GM12878 (cell line): ENCODE results near the gene LRTM2. TPM values are rescaled to one million over a fixed set of nuclear protein-coding genes. Genes with fewer than 3 reads are reported as not detected.

Experiments used
- ATAC-seq: fragments of 200-7000 bp; cut with Tn5 transposase; 3 replicates; pipeline ENCODE4 v1.9.1; 2020; ENCODE audit warnings: mild to moderate bottlenecking, moderate library complexity
- BruUV-seq: library from RNA; stranded (reverse); fragments of 400-500 nt; replicated peaks from 2 replicates; lab custom pipeline; 2021; lab: Mats Ljungman, UMichigan
- CTCF ChIA-PET: fragments of 300-600 bp; sonication (Branson Sonifier 250); formaldehyde crosslinking; extraction: SDS; loops from one replicate; lab custom pipeline; 2021; ENCODE audit warnings: inconsistent platforms; lab: Yijun Ruan, JAX
- POLR2A ChIA-PET: fragments of 350-600 bp; formaldehyde crosslinking; extraction: SDS; loops from one replicate; lab custom pipeline; 2021; ENCODE audit warnings: inconsistent platforms; lab: Charles Lee
- RAD21 ChIA-PET: fragments of 300-600 bp; sonication (Branson Sonifier 250); formaldehyde crosslinking; loops from one replicate; lab custom pipeline; 2023; ENCODE audit warnings: antibody characterized with exemption; ENCODE audit not compliant: unreplicated experiment; lab: Charles Lee
- SMC1A ChIA-PET: fragments of 300-600 bp; sonication (Branson Sonifier 250); formaldehyde crosslinking; loops from one replicate; lab custom pipeline; 2023; ENCODE audit not compliant: unreplicated experiment, uncharacterized antibody; lab: Charles Lee
- DNase-seq: peaks from one replicate; pipeline ENCODE4 v3.0.0-alpha.2; 2011; ENCODE audit warnings: low read depth, low spot score
- FAIRE-seq: peaks from 3 replicates; lab custom pipeline; 2011; peaks lifted over from hg19 to GRCh38; lab: Jason Lieb, UNC
- H2AFZ ChIP-seq: 2 replicates; pipeline ENCODE4 v1.6.0; 2011; ENCODE audit warnings: low read depth, low read length, control low read depth; ENCODE audit not compliant: control insufficient read depth
- H3K27ac ChIP-seq: 2 replicates; pipeline ENCODE4 v1.5.1; 2011; ENCODE audit warnings: control low read depth; ENCODE audit not compliant: control insufficient read depth, insufficient read depth
- H3K27me3 ChIP-seq, 2 experiments: replicated peaks in 1 of 2; 2 replicates each; pipeline versions ENCODE4 v1.6.0 to v1.6.1; 2011; ENCODE audit warnings: low read length in 1 of 2; ENCODE audit not compliant: control insufficient read depth in 2 of 2, insufficient read depth in 2 of 2
- H3K36me3 ChIP-seq, 2 experiments: 2 replicates each; pipeline ENCODE4 v1.5.1; 2011; ENCODE audit warnings: low read length in 1 of 2; ENCODE audit not compliant: control insufficient read depth in 2 of 2, insufficient read depth in 2 of 2
- H3K4me1 ChIP-seq: 2 replicates; pipeline ENCODE4 v1.6.1; 2011; ENCODE audit warnings: mild to moderate bottlenecking, low read length, moderate library complexity, mixed read lengths; ENCODE audit not compliant: control insufficient read depth, insufficient read depth
- H3K4me2 ChIP-seq: 2 replicates; pipeline ENCODE4 v1.6.0; 2011; ENCODE audit warnings: control low read depth; ENCODE audit not compliant: control insufficient read depth, insufficient read depth
- H3K4me3 ChIP-seq: fragments of 200-600 bp; sonication (generic); 2 replicates; pipeline ENCODE4 v1.5.1; 2016
- H3K79me2 ChIP-seq: 2 replicates; pipeline ENCODE4 v1.6.0; 2011; ENCODE audit warnings: low read length; ENCODE audit not compliant: control insufficient read depth, insufficient read depth
- H3K9ac ChIP-seq: 2 replicates; pipeline ENCODE4 v1.8.0; 2011; ENCODE audit warnings: low read length, control low read depth, mixed read lengths; ENCODE audit not compliant: control insufficient read depth, insufficient read depth
- H3K9me3 ChIP-seq: replicated peaks from 3 replicates; pipeline ENCODE4 v1.5.1; 2011; ENCODE audit warnings: mild to moderate bottlenecking, low read length; ENCODE audit not compliant: control insufficient read depth, insufficient read depth
- H4K20me1 ChIP-seq: 2 replicates; pipeline ENCODE4 v1.6.0; 2011; ENCODE audit not compliant: control insufficient read depth, insufficient read depth
- BMI1 ChIP-seq: fragments of 450-650 bp; IDR thresholded peaks from 2 replicates; pipeline ENCODE4 v1.6.1; 2016; ENCODE audit warnings: mild to moderate bottlenecking, moderate library complexity, borderline replicate concordance
- CREM ChIP-seq: IDR thresholded peaks from 2 replicates; pipeline ENCODE4 v1.6.1; 2014; ENCODE audit warnings: antibody characterized with exemption, low read depth
- E2F4 ChIP-seq: IDR thresholded peaks from 2 replicates; pipeline ENCODE4 v1.6.1; 2012; ENCODE audit warnings: low read depth, low read length, improper control_type of control experiment
- ELK1 ChIP-seq: IDR thresholded peaks from 2 replicates; pipeline ENCODE4 v1.6.1; 2012; ENCODE audit warnings: low read depth, low read length, improper control_type of control experiment
- GATAD2B ChIP-seq: fragments of 450-650 bp; conservative IDR thresholded peaks from 2 replicates; pipeline ENCODE4 v1.6.1; 2017; ENCODE audit warnings: low read depth, mild to moderate bottlenecking, moderate library complexity
- HSF1 ChIP-seq: fragments of 150-350 bp; IDR thresholded peaks from 2 replicates; pipeline ENCODE4 v1.6.1; 2014; ENCODE audit warnings: mild to moderate bottlenecking, low read depth, low read length
- MYB ChIP-seq: fragments of 150-350 bp; IDR thresholded peaks from 2 replicates; pipeline ENCODE4 v1.6.1; 2014; ENCODE audit warnings: mild to moderate bottlenecking, low read depth, low read length, borderline replicate concordance
- PAX8 ChIP-seq: fragments of 450-650 bp; IDR thresholded peaks from 2 replicates; pipeline ENCODE4 v1.6.1; 2017; ENCODE audit warnings: mild to moderate bottlenecking, moderate library complexity
- PML ChIP-seq: IDR thresholded peaks from 2 replicates; pipeline ENCODE4 v1.6.1; 2012; ENCODE audit warnings: low read length, inconsistent platforms
- POU2F2 ChIP-seq: IDR thresholded peaks from 3 replicates; pipeline ENCODE4 v1.6.1; 2011; ENCODE audit warnings: low read depth, mild to moderate bottlenecking, low read length, borderline replicate concordance
- RAD21 ChIP-seq: IDR thresholded peaks from 2 replicates; pipeline ENCODE4 v1.6.1; 2011; ENCODE audit warnings: mild to moderate bottlenecking, low read depth, low read length, moderate library complexity; ENCODE audit not compliant: insufficient read depth
- RUNX3 ChIP-seq: IDR thresholded peaks from 2 replicates; pipeline ENCODE4 v1.6.1; 2012; ENCODE audit warnings: low read length, inconsistent platforms
- SMC3 ChIP-seq: IDR thresholded peaks from 2 replicates; pipeline ENCODE4 v1.6.1; 2011; ENCODE audit warnings: low read length, improper control_type of control experiment, borderline replicate concordance
- YY1 ChIP-seq: IDR thresholded peaks from 2 replicates; pipeline ENCODE4 v1.6.1; 2011; ENCODE audit warnings: low read depth, mild to moderate bottlenecking, low read length
- WGBS: methylation state at CpG from one replicate; pipeline ENCODE4 v1.1.6; 2016; ENCODE audit warnings: low lambda C conversion rate; ENCODE audit not compliant: insufficient replicate concordance, insufficient coverage; ENCODE audit errors: missing lambda C conversion rate; 5-methylcytosine and 5-hydroxymethylcytosine counted together
- in situ Hi-C: fragments of 300-500 bp; cut with MboI; formaldehyde crosslinking; loops from 9 replicates; pipeline ENCODE4 v1.14.3; 2018; ENCODE audit warnings: mixed read lengths
- intact Hi-C: fragments of 100-400 bp; cut with micrococcal nuclease; formaldehyde crosslinking; loops from one replicate; pipeline ENCODE4 v1.14.2; 2022; ENCODE audit not compliant: unreplicated experiment
- polyA plus RNA-seq, 11 experiments: library from polyadenylated mRNA; depleted of rRNA in 4 of 11; unstranded in 6 of 11; stranded (reverse) in 5 of 11; fragments of >200 nt; fragmentation: Nextera tagmentation in 4 of 11; fragmentation: Illumina TruSeq in 1 of 11; extraction: Ambion mirVana in 4 of 11; extraction: Trizol in 1 of 11; gene quantifications; 1 replicate in 1 of 11; 2 replicates in 10 of 11; pipeline versions ENCODE4 v1.2.1 to v1.2.3, GENCODE V29; 2011 to 2016; ENCODE audit warnings: inconsistent platforms in 2 of 11, missing spikeins in 2 of 11, low read depth in 1 of 11
- total RNA-seq, 4 experiments: library from RNA; depleted of rRNA in 3 of 4; stranded (reverse); fragments of >200 nt in 3 of 4; fragmentation: Illumina TruSeq in 1 of 4; extraction: Trizol in 1 of 4; gene quantifications; 2 replicates each; pipeline versions ENCODE4 v1.2.1 to v1.2.3, GENCODE V29; 2013 to 2021
- TF ChIP-seq, protein P1 (sequence below), 3 experiments: IDR thresholded peaks in 2 of 3; conservative IDR thresholded peaks in 1 of 3; 2 replicates each; pipeline ENCODE4 v1.5.1; 2011; ENCODE audit warnings: low read depth in 3 of 3, low read length in 3 of 3, mild to moderate bottlenecking in 3 of 3, control low read depth in 2 of 3, moderate library complexity in 2 of 3, inconsistent platforms in 1 of 3, mixed read lengths in 1 of 3; ENCODE audit not compliant: control insufficient read depth in 2 of 3, insufficient read depth in 1 of 3; ENCODE audit errors: extremely low read depth in 1 of 3

LRTM2 gene
- total and polyA plus RNA-seq, 10 of the 15 experiments (the other 5 are each of a cell fraction or from before 2014, with no cell fraction given), result 0.05 TPM; not detected in 9

DNA sequence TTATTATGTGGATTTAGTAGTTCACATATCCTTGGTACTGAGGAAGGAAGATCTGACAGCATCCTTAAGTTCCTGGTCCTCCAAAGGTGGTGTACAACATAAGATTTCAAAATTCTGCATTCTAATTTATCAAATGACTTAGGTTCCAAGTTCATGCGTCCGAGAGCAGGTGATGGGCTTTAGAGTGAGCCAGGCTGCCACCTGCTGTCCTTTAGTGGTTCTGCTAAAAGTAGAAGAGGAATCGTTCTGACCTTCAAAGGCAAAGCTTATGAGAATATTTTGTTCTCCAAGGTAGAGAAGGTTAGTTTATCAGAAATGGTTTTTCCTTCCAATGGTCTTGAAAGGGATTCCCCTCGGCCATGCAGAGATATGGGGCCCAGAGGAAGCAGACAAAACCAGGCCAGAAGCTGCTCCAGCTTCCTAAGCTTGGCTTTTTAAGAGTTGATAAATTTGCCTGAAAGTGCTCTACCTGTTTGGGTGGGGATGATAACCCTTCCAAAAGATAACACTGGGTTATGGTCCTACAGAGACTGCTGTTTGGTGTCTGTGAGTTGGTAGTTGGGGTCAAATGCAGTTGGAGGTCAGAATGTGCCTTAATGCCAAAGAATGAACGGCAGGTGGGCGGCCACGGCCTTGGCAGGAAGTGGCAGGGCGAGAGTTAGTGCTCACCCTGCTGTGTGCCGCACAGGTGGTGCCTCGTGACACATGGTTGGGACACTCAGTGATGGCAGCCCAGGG is 29.1 kb upstream of the LRTM2 start:
- no peak overlapping the region for H3K4me2 ChIP-seq
- POLR2A ChIA-PET, result interaction anchor here (0.7 to 1.6 kb wide), 5 partner anchors 138 to 156 kb away, joined by 3 to 5 read pairs (median 5); no protein-coding TSS in a partner anchor
- H2AFZ ChIP-seq, result no peak overlapping the region

More for the DNA sequence above, 29.1 kb upstream of the LRTM2 start:
- no peak overlapping the region for H3K4me3 ChIP-seq
- H3K36me3 ChIP-seq, result peaks cover 12 to 13% of the 10 kb centered on the region in 2 experiments
- TF ChIP-seq CREM (no peak), HSF1 (no peak), POU2F2 (no peak), YY1 (peak; percentile 44; the same call in 1 of the 2 replicates), BMI1 (no peak), E2F4 (no peak), ELK1 (no peak), RAD21 (peak; percentile 89), PML (no peak), GATAD2B (no peak), MYB (no peak), RUNX3 (no peak), PAX8 (no peak), SMC3 (peak; percentile 93)
- TF ChIP-seq, protein P1, sequence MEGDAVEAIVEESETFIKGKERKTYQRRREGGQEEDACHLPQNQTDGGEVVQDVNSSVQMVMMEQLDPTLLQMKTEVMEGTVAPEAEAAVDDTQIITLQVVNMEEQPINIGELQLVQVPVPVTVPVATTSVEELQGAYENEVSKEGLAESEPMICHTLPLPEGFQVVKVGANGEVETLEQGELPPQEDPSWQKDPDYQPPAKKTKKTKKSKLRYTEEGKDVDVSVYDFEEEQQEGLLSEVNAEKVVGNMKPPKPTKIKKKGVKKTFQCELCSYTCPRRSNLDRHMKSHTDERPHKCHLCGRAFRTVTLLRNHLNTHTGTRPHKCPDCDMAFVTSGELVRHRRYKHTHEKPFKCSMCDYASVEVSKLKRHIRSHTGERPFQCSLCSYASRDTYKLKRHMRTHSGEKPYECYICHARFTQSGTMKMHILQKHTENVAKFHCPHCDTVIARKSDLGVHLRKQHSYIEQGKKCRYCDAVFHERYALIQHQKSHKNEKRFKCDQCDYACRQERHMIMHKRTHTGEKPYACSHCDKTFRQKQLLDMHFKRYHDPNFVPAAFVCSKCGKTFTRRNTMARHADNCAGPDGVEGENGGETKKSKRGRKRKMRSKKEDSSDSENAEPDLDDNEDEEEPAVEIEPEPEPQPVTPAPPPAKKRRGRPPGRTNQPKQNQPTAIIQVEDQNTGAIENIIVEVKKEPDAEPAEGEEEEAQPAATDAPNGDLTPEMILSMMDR (IDR thresholded peaks at IDR 0.05 in 2 of 3, conservative IDR thresholded peaks at IDR 0.05 in 1 of 3; ENCODE audit: control insufficient read depth in 2 of 3, extremely low read depth in 1 of 3, insufficient read depth in 1 of 3, low read depth in 3 of 3, low read length in 3 of 3), result peak; percentile 77 to 81 (median 78)
- no peaks in the 10 kb centered on the region for H4K20me1 ChIP-seq
- H3K9ac ChIP-seq, result no peak overlapping the region
- no peaks in the 10 kb centered on the region for H3K27me3 ChIP-seq
- CTCF ChIA-PET, result interaction anchor here (0.6 to 9.5 kb wide), 56 partner anchors 9 to 1350 kb away, joined by 3 to 434 read pairs (median 4); partner anchors contain the start of genes ADIPOR2 and WNT5B
- FAIRE-seq, result peak; percentile 96
- H3K27ac ChIP-seq, result no peak overlapping the region
- peak; percentile 30 for DNase-seq
- ATAC-seq, result peak; percentile 43
- SMC1A ChIA-PET, result interaction anchor here (0.6 to 7.6 kb wide), 37 partner anchors 9 to 693 kb away, joined by 3 to 202 read pairs (median 4); partner anchors contain the start of gene ADIPOR2
- RAD21 ChIA-PET, result interaction anchor here (0.6 to 5.9 kb wide), 22 partner anchors 10 to 724 kb away, joined by 3 to 234 read pairs (median 5); partner anchors contain the start of gene ADIPOR2
- 18% methylated on average over 10 of the region's 10 CpGs for WGBS
- peaks cover 4% of the 10 kb centered on the region for H3K4me1 ChIP-seq
- in situ Hi-C loops, result loop anchor here (5.0 kb wide), 1 partner anchor 146 kb away; no protein-coding TSS in a partner anchor
- H3K79me2 ChIP-seq, result no peaks in the 10 kb centered on the region
- intact Hi-C loops, result loop anchor here (1.0 to 10.0 kb wide), 4 partner anchors 94 to 494 kb away; no protein-coding TSS in a partner anchor
- BruUV-seq, result no TSS peak
- H3K9me3 ChIP-seq, result no peaks in the 10 kb centered on the region
